ENCODE results near the gene CARS2. TPM values are rescaled to one million over a fixed set of nuclear protein-coding genes. Genes with fewer than 3 reads are reported as not detected.
A peak's percentile ranks its signal among the peaks of the same experiment; 100 is the strongest.

Gene CARS2
- total and polyA plus RNA-seq, 8 donors, result 49.3 to 247 (median 75.7) TPM

GRCh38 chr13:110683921-110684320 lies 22.0 kb downstream of the CARS2 start:
- no peak for TF ChIP-seq POLR2A (IDR thresholded peaks at IDR 0.05)
- no peak for TF ChIP-seq CTCF (IDR thresholded peaks at IDR 0.05)
- TF ChIP-seq POLR2AphosphoS5 (IDR thresholded peaks at IDR 0.05), result no peak
- TF ChIP-seq EP300 (IDR thresholded peaks at IDR 0.05), result no peak
- H3K27me3 ChIP-seq, result no peaks in the 10 kb centered on the region
- DNase-seq, result no peak
- peaks cover 23 to 98% (median 93%) of the 10 kb centered on the region in 4 donors for H3K36me3 ChIP-seq
- no peaks in the 10 kb centered on the region for H3K9me3 ChIP-seq
- peak overlapping the region in 2 of 5 donors; percentile 11 to 61 for H3K27ac ChIP-seq
- H3K4me1 ChIP-seq, result peaks cover 0 to 14% (median 9%) of the 10 kb centered on the region in 4 donors
- no peak overlapping the region for H3K4me3 ChIP-seq
- intact Hi-C loops (cut with DNase I; ENCODE audit: low total_unique reads), result no loop called here
- 85 to 92% (median 89%) methylated on average over 4 to 5 of the region's 5 CpGs for WGBS, 5 donors

GRCh38 chr13:110683203-110683883 lies 22.6 kb downstream of the CARS2 start:
- H3K9me3 ChIP-seq, result no peaks in the 10 kb centered on the region
- no peak overlapping the region for H3K4me3 ChIP-seq
- H3K27me3 ChIP-seq, result no peaks in the 10 kb centered on the region
- peaks cover 28 to 98% (median 93%) of the 10 kb centered on the region in 4 donors for H3K36me3 ChIP-seq
- peaks cover 0 to 14% (median 9%) of the 10 kb centered on the region in 4 donors for H3K4me1 ChIP-seq
- intact Hi-C loops (cut with DNase I; ENCODE audit: low total_unique reads), result no loop called here
- WGBS, 5 donors, result 66 to 74% (median 71%) methylated on average over 5 of the region's 5 CpGs
- TF ChIP-seq CTCF (IDR thresholded peaks at IDR 0.05) (peak in 4 of 7 experiments; percentile 19 to 48 (median 32)), POLR2AphosphoS5 (IDR thresholded peaks at IDR 0.05) (no peak)
- peak overlapping the region in 2 of 5 donors; percentile 11 to 61 for H3K27ac ChIP-seq
- DNase-seq, result no peak

GRCh38 chr13:110682746-110683145 lies 23.2 kb downstream of the CARS2 start:
- no peak for TF ChIP-seq EP300 (IDR thresholded peaks at IDR 0.05)
- no peak for TF ChIP-seq CTCF (IDR thresholded peaks at IDR 0.05)
- TF ChIP-seq POLR2AphosphoS5 (IDR thresholded peaks at IDR 0.05), result no peak
- TF ChIP-seq POLR2A (IDR thresholded peaks at IDR 0.05), result no peak
- Histone ChIP-seq H3K27me3 (no peaks in the 10 kb centered on the region), H3K27ac (peak overlapping the region in 1 of 5 donors; percentile 15), H3K9me3 (no peaks in the 10 kb centered on the region), H3K4me3 (no peak overlapping the region), H3K36me3 (peaks cover 28 to 98% (median 93%) of the 10 kb centered on the region in 4 donors), H3K4me1 (peaks cover 0 to 14% (median 9%) of the 10 kb centered on the region in 4 donors)
- intact Hi-C loops (cut with DNase I; ENCODE audit: low total_unique reads), result no loop called here
- no peak for DNase-seq
- WGBS, 5 donors, result 89 to 94% (median 91%) methylated on average over 12 of the region's 12 CpGs

GRCh38 chr13:110681868-110682550 lies 23.9 kb downstream of the CARS2 start:
- intact Hi-C loops (cut with DNase I; ENCODE audit: low total_unique reads), result no loop called here
- WGBS, 5 donors, result 85 to 90% (median 86%) methylated on average over 15 of the region's 15 CpGs
- no peak for TF ChIP-seq POLR2A (IDR thresholded peaks at IDR 0.05)

More at GRCh38 chr13:110681868-110682550, 23.9 kb downstream of the CARS2 start:
- Histone ChIP-seq H3K4me3 (no peak overlapping the region), H3K27me3 (no peaks in the 10 kb centered on the region), H3K9me3 (no peaks in the 10 kb centered on the region), H3K4me1 (peaks cover 0 to 14% (median 9%) of the 10 kb centered on the region in 4 donors), H3K27ac (no peak overlapping the region), H3K36me3 (peaks cover 28 to 95% (median 88%) of the 10 kb centered on the region in 4 donors)
- no peak for DNase-seq

Measured in stomach (tissue), 9 donors.